Fibroblast of mammary gland (primary cell): ENCODE results near the gene LAMB3.

ENCODE experiments used
- DNase-seq: peaks from one replicate; pipeline ENCODE4 v3.0.0-alpha.2; 2010; ENCODE audit warnings: low read depth
- H3K4me3 ChIP-seq: 2 replicates; pipeline ENCODE4 v1.5.1; 2011; ENCODE audit warnings: low read depth, mild to moderate bottlenecking, low read length, moderate library complexity; ENCODE audit not compliant: control insufficient read depth
- TF ChIP-seq, protein P1 (sequence below): conservative IDR thresholded peaks from 2 replicates; pipeline ENCODE4 v1.5.1; 2011; ENCODE audit warnings: low read depth, low read length, inconsistent platforms; ENCODE audit not compliant: control insufficient read depth, insufficient read depth

The LAMB3 gene

DNA sequence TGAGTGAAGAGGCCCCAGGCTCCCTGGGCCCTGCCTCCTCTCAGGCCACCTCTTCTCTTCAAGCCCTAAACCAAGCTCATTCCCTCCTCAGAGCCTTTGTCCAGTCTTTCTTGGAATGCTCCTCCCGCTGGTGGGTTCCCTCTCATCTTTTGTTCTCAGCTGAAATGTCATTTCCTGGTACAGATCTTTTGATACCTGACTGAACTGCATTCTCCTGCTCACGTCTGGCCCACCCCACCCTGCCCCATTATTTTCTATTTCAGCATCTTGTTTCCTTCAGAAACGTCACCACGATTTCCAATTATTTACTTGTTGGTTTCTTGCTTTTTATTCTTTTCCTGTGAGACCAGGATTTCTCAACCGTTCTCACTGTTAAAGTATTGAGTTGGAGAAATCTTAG is 16.4 kb downstream of the LAMB3 start:
- H3K4me3 ChIP-seq, result no peak overlapping the region
- no peak for DNase-seq
- TF ChIP-seq, protein P1, sequence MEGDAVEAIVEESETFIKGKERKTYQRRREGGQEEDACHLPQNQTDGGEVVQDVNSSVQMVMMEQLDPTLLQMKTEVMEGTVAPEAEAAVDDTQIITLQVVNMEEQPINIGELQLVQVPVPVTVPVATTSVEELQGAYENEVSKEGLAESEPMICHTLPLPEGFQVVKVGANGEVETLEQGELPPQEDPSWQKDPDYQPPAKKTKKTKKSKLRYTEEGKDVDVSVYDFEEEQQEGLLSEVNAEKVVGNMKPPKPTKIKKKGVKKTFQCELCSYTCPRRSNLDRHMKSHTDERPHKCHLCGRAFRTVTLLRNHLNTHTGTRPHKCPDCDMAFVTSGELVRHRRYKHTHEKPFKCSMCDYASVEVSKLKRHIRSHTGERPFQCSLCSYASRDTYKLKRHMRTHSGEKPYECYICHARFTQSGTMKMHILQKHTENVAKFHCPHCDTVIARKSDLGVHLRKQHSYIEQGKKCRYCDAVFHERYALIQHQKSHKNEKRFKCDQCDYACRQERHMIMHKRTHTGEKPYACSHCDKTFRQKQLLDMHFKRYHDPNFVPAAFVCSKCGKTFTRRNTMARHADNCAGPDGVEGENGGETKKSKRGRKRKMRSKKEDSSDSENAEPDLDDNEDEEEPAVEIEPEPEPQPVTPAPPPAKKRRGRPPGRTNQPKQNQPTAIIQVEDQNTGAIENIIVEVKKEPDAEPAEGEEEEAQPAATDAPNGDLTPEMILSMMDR, result no peak

DNA sequence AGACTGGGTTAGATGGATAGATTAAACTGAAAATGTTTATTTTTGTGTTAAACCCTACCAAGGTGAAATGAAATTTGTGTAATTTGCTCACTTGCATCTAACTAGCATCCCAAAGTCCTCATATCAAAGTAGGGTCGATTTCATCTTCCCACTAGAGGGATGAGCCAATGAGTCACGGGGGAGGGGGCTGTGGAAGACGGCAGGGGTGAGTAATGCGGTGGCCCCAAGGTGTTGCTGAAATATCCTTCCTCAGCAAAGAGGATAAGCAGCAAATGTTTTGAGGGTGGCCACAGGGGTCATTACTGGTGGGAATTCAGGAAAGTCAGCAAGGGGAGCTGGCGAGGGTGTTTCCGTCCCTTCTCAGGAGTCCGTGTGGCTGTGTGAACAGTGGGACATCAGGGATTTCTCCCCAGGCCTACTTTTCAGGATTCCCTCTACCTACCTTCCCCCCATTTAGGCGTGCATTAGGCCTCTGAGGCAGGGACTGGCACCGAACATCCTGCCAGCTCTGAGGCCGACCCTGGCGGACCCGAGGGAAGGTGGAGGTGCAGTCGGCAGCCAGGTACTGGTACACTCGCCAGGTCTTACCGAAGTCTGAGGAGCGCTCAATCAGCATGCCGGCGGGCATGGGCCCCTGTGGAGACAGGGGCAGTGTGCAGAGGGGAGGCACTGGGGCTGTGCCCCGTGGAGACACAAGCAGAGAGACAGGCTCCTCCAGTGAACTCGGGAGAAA is 18.1 kb downstream of the LAMB3 start:
- TF ChIP-seq, protein P1, result no peak
- no peak for DNase-seq
- no peak overlapping the region for H3K4me3 ChIP-seq

GRCh38 chr1:209633335-209633997 is 18.8 kb downstream of the LAMB3 start:
- no peak overlapping the region for H3K4me3 ChIP-seq
- TF ChIP-seq, protein P1, result no peak
- peak; percentile 52 for DNase-seq

GRCh38 chr1:209630383-209631225 is 21.6 kb downstream of the LAMB3 start:
- TF ChIP-seq, protein P1, result no peak
- no peak overlapping the region for H3K4me3 ChIP-seq
- no peak for DNase-seq

- H3K4me3 ChIP-seq, result no peak overlapping the region
- no peak for DNase-seq
- TF ChIP-seq, protein P1, result no peak
Observed at GRCh38 chr1:209629621-209630382, 22.4 kb downstream of the LAMB3 start.
